Brain microvascular endothelial cell (primary cell): Measurements from ENCODE around the gene ADGRV1.
A peak's percentile ranks its signal among the peaks of the same experiment; 100 is the strongest.

Source experiments
- DNase-seq: peaks from one replicate; pipeline ENCODE4 v3.0.0-alpha.2; 2020
- H3K27ac ChIP-seq: fragments of 250-450 bp; sonication (Bioruptor Pico); 2 replicates; pipeline ENCODE4 v1.5.1; 2020; ENCODE audit warnings: mild to moderate bottlenecking, moderate library complexity
- H3K27me3 ChIP-seq: fragments of 250-450 bp; sonication (Bioruptor Pico); replicated peaks from 2 replicates; pipeline ENCODE4 v1.5.1; 2020; ENCODE audit warnings: mild to moderate bottlenecking
- H3K36me3 ChIP-seq: fragments of 250-450 bp; sonication (Bioruptor Pico); replicated peaks from 2 replicates; pipeline ENCODE4 v1.5.1; 2020; ENCODE audit warnings: mild to moderate bottlenecking
- H3K4me3 ChIP-seq: 2 replicates; pipeline ENCODE4 v1.5.1; 2011; ENCODE audit warnings: low read depth, mild to moderate bottlenecking, control low read depth, low read length, moderate library complexity
- CTCF ChIP-seq: IDR thresholded peaks from 2 replicates; pipeline ENCODE4 v1.5.1; 2011; ENCODE audit warnings: low read depth, mild to moderate bottlenecking, moderate library complexity, low read length, control low read depth, inconsistent platforms; ENCODE audit errors: missing control alignments
- in situ Hi-C: cut with HindIII; loops from 2 replicates; pipeline ENCODE4 v1.10.0; 2017; ENCODE audit warnings: low sequenced_read_pairs, low pct_ligation_motif_present

The ADGRV1 gene

GRCh38 chr5:91194824-91195381 is 636.3 kb downstream of the ADGRV1 start:
- H3K27ac ChIP-seq = no peak overlapping the region
- no peak for TF ChIP-seq CTCF
- no peak overlapping the region for H3K4me3 ChIP-seq
- in situ Hi-C loops = no loop called here
- DNase-seq = no peak
- H3K27me3 ChIP-seq = no peaks in the 10 kb centered on the region
- no peaks in the 10 kb centered on the region for H3K36me3 ChIP-seq

GRCh38 chr5:91200692-91201091 is 642.1 kb downstream of the ADGRV1 start:
- no peaks in the 10 kb centered on the region for H3K27me3 ChIP-seq
- no peaks in the 10 kb centered on the region for H3K36me3 ChIP-seq
- H3K4me3 ChIP-seq = no peak overlapping the region
- no peak overlapping the region for H3K27ac ChIP-seq
- DNase-seq = no peak
- TF ChIP-seq CTCF = no peak
- in situ Hi-C loops = no loop called here

GRCh38 chr5:91206103-91206502 is 647.5 kb downstream of the ADGRV1 start:
- in situ Hi-C loops = no loop called here
- no peak for DNase-seq
- no peak for TF ChIP-seq CTCF

GRCh38 chr5:91206734-91207133 is 648.1 kb downstream of the ADGRV1 start:
- H3K4me3 ChIP-seq = no peak overlapping the region
- TF ChIP-seq CTCF = no peak
- H3K36me3 ChIP-seq = no peaks in the 10 kb centered on the region
- DNase-seq = peak; percentile 88
- H3K27me3 ChIP-seq = no peaks in the 10 kb centered on the region
- H3K27ac ChIP-seq = no peak overlapping the region
- in situ Hi-C loops = no loop called here

More at GRCh38 chr5:91206103-91206502, 647.5 kb downstream of the ADGRV1 start:
- Histone ChIP-seq H3K4me3 (no peak overlapping the region), H3K27me3 (no peaks in the 10 kb centered on the region), H3K36me3 (no peaks in the 10 kb centered on the region), H3K27ac (no peak overlapping the region)

- TF ChIP-seq CTCF = no peak
- in situ Hi-C loops = no loop called here
- DNase-seq = peak; percentile 72
- Histone ChIP-seq H3K27me3 (no peaks in the 10 kb centered on the region), H3K4me3 (no peak overlapping the region), H3K27ac (no peak overlapping the region), H3K36me3 (no peaks in the 10 kb centered on the region)
Observed at GRCh38 chr5:91207248-91207647, 648.7 kb downstream of the ADGRV1 start.
